Measurements from ENCODE around the gene BROX.

Gene BROX

DNA sequence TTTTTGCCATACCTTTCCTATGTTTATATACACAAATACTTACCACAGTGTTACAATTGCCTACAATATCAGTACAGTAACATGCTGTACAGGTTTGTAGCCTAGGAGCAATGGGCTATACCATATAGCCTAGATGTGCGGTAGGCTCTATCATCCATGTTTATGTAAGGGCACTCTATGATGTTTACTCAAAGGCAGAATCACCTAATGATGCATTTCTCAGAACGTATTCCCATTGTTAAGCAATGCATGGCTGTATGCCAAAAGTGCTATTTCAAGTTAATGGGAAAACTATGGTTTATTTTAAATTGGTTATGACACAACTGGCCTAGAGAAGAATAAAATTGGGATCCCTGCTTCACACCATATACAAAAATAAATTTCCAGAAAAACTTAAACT is 65.6 kb downstream of the BROX start:
- no peak for DNase-seq (ENCODE audit: low read depth)

DNA sequence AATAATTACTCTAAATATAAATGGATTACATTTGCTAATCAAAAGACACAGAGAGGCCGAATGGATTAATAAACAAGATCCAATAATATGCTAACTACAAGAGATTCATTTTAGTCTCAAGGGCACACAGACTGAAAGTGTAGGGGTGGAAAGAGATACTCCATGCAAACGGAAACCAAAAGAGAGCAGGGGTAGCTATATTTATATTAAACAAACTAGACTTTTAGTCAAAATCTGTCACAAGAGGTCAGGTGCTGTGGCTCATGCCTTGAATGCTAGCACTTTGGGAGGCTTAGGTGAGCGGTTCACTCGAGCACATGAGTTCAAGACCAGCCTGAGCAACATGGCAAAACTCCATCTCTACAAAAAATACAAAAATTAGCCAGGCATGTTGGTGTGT is 68.9 kb downstream of the BROX start:
- no peak for DNase-seq (ENCODE audit: low read depth)

DNA sequence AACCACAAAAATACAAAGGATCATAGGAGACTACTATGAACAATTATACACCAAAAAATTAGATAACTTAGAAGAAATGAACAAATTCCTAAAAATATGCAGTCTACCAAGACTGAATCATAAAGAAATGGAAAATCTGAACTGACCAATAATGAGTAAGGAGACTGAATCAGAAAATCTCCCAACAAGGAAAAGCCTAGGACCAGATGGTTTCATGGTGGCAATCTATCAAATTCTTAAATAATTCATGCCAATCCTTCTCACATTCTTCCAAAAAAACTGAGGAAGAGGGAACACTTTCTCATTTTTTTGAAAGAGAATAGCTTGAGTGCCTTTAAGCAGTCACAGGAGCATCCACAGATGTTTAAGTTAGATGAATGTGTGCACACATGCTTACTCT is 70.7 kb downstream of the BROX start:
- no peak for DNase-seq (ENCODE audit: low read depth)

DNA sequence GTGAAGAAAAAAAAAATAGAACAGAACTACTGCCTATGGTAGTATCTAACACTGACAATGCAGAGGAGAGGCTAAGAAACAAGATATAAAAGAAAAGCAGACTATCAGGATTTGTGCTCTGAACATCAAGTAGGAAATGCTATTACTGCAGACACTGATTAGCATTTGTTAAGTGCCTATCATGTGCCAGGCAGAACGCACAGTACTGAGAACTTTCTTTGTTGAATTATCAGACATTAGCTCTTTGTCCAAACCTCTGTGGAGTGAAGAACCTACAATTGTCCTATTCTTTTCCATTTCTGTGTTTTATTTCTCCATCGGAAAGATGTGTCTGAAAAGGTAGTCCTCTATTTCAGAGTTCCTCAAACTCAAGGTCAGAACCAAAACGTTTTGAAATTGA is 72.0 kb downstream of the BROX start:
- DNase-seq (ENCODE audit: low read depth), result no peak
